Type B pancreatic cell (in vitro differentiated cells): ENCODE results near the gene NPFF. TPM values are rescaled to one million over a fixed set of nuclear protein-coding genes. Genes with fewer than 3 reads are reported as not detected.

Experiments
- DNase-seq: peaks from one replicate; pipeline ENCODE4 v3.0.0; 2021; ENCODE audit warnings: mixed read lengths; ENCODE audit not compliant: unreplicated experiment; ENCODE audit errors: extremely low spot score
- H3K27ac Mint-ChIP-seq: 2 replicates; pipeline ENCODE4 v1.8.0; 2021; ENCODE audit warnings: mild to moderate bottlenecking, mixed read lengths
- H3K27me3 Mint-ChIP-seq: 2 replicates; pipeline ENCODE4 v1.8.0; 2021; ENCODE audit warnings: mixed read lengths
- H3K36me3 Mint-ChIP-seq: 2 replicates; pipeline ENCODE4 v1.8.0; 2021; ENCODE audit warnings: mixed read lengths
- H3K4me1 Mint-ChIP-seq: one replicate; pipeline ENCODE4 v1.8.0; 2021; ENCODE audit warnings: mixed read lengths; ENCODE audit not compliant: unreplicated experiment
- H3K4me3 Mint-ChIP-seq: 2 replicates; pipeline ENCODE4 v1.8.0; 2021; ENCODE audit warnings: mild to moderate bottlenecking, mixed read lengths
- H3K9me3 Mint-ChIP-seq: 2 replicates; pipeline ENCODE4 v1.8.0; 2021; ENCODE audit warnings: mixed read lengths
- total RNA-seq: library from RNA; stranded (reverse); gene quantifications from 2 replicates; pipeline ENCODE4 v1.2.1, GENCODE V29; 2021; ENCODE audit warnings: low replicate concordance
- TF ChIP-seq, protein P1 (sequence below): fragments of 200-600 bp; sonication (generic); conservative IDR thresholded peaks from 2 replicates; pipeline ENCODE4 v1.5.0; 2021; ENCODE audit warnings: antibody characterized with exemption, mild to moderate bottlenecking

Gene NPFF
- total RNA-seq, 1 donor from 2014 or later, result not detected

DNA sequence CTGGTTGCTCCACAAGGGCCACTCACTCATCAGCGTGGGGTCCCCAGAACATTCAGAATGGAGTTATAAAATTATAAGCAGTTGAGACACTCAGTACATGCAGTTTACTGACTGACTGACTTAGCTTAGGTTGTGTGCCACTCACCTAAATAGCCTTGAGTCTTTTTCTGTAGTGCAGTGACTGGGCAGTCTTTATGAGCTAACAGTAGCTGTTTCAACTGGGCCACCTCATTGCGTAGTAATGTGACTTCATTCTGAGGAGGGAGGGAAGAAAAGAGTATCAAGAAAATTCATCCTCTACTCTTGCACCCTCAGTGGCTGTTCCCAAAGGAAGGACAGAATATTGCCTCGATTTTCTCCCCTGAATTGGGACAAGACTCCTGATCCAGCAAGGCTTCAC lies 15.8 kb upstream of the NPFF start:
- TF ChIP-seq, protein P1, sequence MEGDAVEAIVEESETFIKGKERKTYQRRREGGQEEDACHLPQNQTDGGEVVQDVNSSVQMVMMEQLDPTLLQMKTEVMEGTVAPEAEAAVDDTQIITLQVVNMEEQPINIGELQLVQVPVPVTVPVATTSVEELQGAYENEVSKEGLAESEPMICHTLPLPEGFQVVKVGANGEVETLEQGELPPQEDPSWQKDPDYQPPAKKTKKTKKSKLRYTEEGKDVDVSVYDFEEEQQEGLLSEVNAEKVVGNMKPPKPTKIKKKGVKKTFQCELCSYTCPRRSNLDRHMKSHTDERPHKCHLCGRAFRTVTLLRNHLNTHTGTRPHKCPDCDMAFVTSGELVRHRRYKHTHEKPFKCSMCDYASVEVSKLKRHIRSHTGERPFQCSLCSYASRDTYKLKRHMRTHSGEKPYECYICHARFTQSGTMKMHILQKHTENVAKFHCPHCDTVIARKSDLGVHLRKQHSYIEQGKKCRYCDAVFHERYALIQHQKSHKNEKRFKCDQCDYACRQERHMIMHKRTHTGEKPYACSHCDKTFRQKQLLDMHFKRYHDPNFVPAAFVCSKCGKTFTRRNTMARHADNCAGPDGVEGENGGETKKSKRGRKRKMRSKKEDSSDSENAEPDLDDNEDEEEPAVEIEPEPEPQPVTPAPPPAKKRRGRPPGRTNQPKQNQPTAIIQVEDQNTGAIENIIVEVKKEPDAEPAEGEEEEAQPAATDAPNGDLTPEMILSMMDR, result no peak
- Mint-ChIP-seq H3K27me3 (no peaks in the 10 kb centered on the region), H3K9me3 (no peaks in the 10 kb centered on the region), H3K27ac (no peak overlapping the region), H3K36me3 (peaks cover 14% of the 10 kb centered on the region), H3K4me3 (no peak overlapping the region), H3K4me1 (no peaks in the 10 kb centered on the region)
- DNase-seq, result no peak

DNA sequence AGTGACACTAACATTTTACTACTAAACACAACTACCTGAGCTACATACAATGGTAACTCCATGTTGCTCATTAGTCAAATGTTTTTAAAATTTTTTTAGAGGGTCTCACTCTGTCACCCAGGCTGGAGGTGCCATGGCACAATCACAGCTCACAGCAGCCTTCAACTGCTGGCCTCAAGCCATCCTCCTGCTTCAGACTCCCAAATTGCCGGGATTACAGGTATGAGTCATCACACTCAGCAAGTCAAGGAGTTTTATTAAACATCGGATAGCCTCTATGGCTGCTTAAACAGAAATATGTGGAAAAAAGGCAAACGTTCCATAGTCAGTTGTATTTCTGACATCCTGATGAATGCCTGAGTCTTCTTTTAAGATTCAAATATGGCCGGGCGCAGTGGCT lies 11.1 kb upstream of the NPFF start:
- Mint-ChIP-seq H3K27me3 (no peaks in the 10 kb centered on the region), H3K36me3 (peaks cover 18% of the 10 kb centered on the region), H3K27ac (no peak overlapping the region), H3K4me1 (no peaks in the 10 kb centered on the region), H3K4me3 (no peak overlapping the region), H3K9me3 (no peaks in the 10 kb centered on the region)
- no peak for DNase-seq
- TF ChIP-seq, protein P1, result no peak

DNA sequence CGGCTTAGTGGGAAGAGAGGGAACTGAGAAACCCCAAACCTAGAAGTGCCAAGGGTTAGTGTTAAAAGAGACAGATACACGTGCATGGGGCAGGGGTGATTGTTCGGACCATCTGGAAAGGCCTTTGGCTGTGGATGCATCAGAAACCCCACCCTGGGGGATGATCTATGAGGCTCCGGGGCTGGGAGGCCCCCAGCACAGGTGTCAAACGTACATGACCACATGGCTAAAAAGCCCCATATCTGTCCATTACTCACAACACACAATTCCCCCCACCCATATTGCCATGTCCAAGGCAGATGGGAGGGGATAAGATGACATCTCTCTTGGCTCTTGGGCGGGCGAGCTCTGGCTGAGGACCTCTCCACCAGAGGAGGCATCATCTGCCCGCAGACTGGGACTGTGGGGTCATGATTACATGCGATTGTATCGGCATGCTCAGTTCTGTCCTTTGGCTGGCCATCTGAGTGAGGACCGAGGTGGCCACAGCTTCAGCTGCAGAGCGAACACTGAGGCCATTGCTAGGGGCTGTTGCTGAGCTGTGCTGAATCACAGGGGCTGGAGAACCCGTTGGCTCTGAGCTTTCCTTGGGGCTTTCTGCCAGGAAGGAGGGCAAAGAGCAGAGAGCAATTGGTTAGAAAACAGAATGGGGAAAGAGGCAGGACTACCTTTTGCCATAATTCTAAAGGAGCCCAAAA lies 9.6 kb upstream of the NPFF start:
- H3K36me3 Mint-ChIP-seq, result peaks cover 18% of the 10 kb centered on the region
- TF ChIP-seq, protein P1, result no peak

DNA sequence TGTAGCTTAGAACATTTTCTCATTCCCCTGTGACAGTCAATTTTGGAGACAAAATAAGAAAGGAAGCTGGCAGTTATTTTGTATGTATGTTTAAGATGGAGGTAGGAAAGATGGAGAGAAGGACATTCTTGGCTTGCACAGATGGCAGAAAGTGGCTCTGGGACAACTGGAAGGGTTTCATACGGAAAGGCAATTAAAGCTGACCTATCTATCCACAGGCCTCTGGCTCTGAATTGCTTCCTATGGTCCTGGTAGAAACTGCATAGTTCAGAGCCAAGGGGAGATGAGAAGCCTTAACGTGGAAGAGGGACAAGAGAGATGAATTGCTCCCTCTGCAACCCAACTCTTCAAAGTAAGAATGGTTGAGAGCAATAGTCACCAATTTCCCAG lies 8.0 kb upstream of the NPFF start:
- Mint-ChIP-seq H3K27ac (peak overlapping the region; percentile 66), H3K9me3 (no peaks in the 10 kb centered on the region), H3K4me3 (no peak overlapping the region), H3K27me3 (no peaks in the 10 kb centered on the region), H3K36me3 (peaks cover 8% of the 10 kb centered on the region), H3K4me1 (no peaks in the 10 kb centered on the region)
- TF ChIP-seq, protein P1, result no peak
- no peak for DNase-seq

More for the DNA sequence above, 9.6 kb upstream of the NPFF start:
- no peak overlapping the region for H3K27ac Mint-ChIP-seq
- no peak overlapping the region for H3K4me3 Mint-ChIP-seq
- H3K9me3 Mint-ChIP-seq, result no peaks in the 10 kb centered on the region
- H3K27me3 Mint-ChIP-seq, result no peaks in the 10 kb centered on the region
- no peaks in the 10 kb centered on the region for H3K4me1 Mint-ChIP-seq
- no peak for DNase-seq

DNA sequence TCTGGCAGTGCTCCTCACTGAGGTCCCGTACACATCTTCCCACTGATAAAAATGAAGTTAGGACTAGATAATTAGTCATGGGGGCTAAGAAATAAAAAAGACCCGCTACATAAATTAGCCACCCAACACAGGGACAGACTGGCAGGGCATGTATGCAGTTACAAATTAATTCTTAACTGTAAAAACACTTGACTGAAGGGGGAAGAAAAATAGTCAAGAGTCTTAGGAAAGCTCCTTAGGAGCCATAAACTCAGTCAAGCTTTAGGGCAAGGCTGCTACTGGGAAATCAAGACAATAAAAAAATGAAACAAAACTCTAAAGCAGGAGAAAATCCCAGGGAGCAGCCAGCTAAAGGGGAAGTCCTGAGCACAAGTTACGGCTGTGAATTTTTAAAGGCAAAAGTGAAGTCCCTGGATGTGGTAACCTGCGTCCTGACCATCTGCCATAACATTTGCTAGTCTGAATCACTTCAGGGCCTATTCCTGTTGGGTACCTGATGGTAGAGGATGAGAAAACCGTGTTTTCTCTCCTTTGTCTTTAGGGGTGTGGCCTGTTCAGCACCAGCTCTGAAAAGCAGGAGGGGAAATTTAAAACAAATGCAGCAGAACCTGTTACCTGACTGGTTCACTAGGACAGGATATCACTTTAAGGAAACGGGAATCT lies 7.5 kb upstream of the NPFF start:
- H3K4me1 Mint-ChIP-seq, result no peaks in the 10 kb centered on the region
- peaks cover 8% of the 10 kb centered on the region for H3K36me3 Mint-ChIP-seq
- TF ChIP-seq, protein P1, result no peak
- no peak for DNase-seq
- no peak overlapping the region for H3K4me3 Mint-ChIP-seq
- no peaks in the 10 kb centered on the region for H3K9me3 Mint-ChIP-seq
- H3K27ac Mint-ChIP-seq, result peak overlapping the region; percentile 66
- no peaks in the 10 kb centered on the region for H3K27me3 Mint-ChIP-seq
